B cell (primary cell): ENCODE results near the gene CYP2R1. TPM values are rescaled to one million over a fixed set of nuclear protein-coding genes. Genes with fewer than 3 reads are reported as not detected.

ENCODE experiments used
- ATAC-seq: fragments of 200-7000 bp; cut with Tn5 transposase; one replicate; pipeline ENCODE4 v1.10.0; 2021; ENCODE audit warnings: low read depth, mild to moderate bottlenecking, moderate number of reproducible peaks, moderate library complexity
- CTCF ChIA-PET: fragments of 350-600 bp; sonication (Branson Sonifier 250); formaldehyde crosslinking; loops from one replicate; lab custom pipeline; 2021; ENCODE audit warnings: antibody characterized with exemption, inconsistent platforms; lab: Charles Lee
- POLR2A ChIA-PET: fragments of 350-600 bp; sonication (Branson Sonifier 250); formaldehyde crosslinking; loops from one replicate; lab custom pipeline; 2021; ENCODE audit warnings: antibody characterized with exemption; lab: Charles Lee
- DNase-seq: peaks from one replicate; pipeline ENCODE4 v3.0.0; 2013
- H2AFZ ChIP-seq: 2 replicates; pipeline ENCODE4 v1.6.1; 2012; ENCODE audit warnings: mild to moderate bottlenecking, low read depth, low read length; ENCODE audit not compliant: insufficient read depth, poor library complexity, severe bottlenecking
- H3K27ac ChIP-seq, 2 donors: 1 replicate in 1 of 2; 2 replicates in 1 of 2; pipeline ENCODE4 v1.5.1; 2012 to 2013; ENCODE audit warnings: low read length in 2 of 2, mild to moderate bottlenecking in 2 of 2, moderate library complexity in 1 of 2
- H3K27me3 ChIP-seq, 4 experiments: fragments of 200-600 bp in 1 of 4; sonication (generic) in 1 of 4; replicated peaks in 1 of 4; 1 replicate in 2 of 4; 2 replicates in 2 of 4; pipeline versions ENCODE4 v1.6.1 to v1.7.0; 2013 to 2016; ENCODE audit warnings: low read length in 3 of 4, mild to moderate bottlenecking in 2 of 4, mixed read lengths in 1 of 4, moderate library complexity in 1 of 4; ENCODE audit not compliant: insufficient read depth in 4 of 4, control insufficient read depth in 3 of 4; ENCODE audit errors: control extremely low read depth in 1 of 4
- H3K36me3 ChIP-seq, 2 experiments: replicated peaks in 1 of 2; 1 replicate in 1 of 2; 2 replicates in 1 of 2; pipeline versions ENCODE4 v1.6.1 to v1.7.1; 2013; ENCODE audit warnings: low read length in 1 of 2; ENCODE audit not compliant: insufficient read depth in 2 of 2, control insufficient read depth in 1 of 2; ENCODE audit errors: control extremely low read depth in 1 of 2, extremely low read depth in 1 of 2
- H3K4me1 ChIP-seq, 2 donors: fragments of 200-600 bp in 1 of 2; sonication (generic) in 1 of 2; 1 replicate in 1 of 2; 2 replicates in 1 of 2; pipeline versions ENCODE4 v1.5.1 to v1.6.1; 2013 to 2017; ENCODE audit warnings: low read length in 2 of 2; ENCODE audit not compliant: control insufficient read depth in 2 of 2, insufficient read depth in 2 of 2
- H3K4me2 ChIP-seq: replicated peaks from 2 replicates; pipeline ENCODE3; 2012; ENCODE audit warnings: mild to moderate bottlenecking, low read depth, low read length; ENCODE audit not compliant: poor library complexity, severe bottlenecking
- H3K4me3 ChIP-seq, 5 experiments: fragments of 200-600 bp in 1 of 5; sonication (generic) in 1 of 5; 1 replicate in 3 of 5; 2 replicates in 2 of 5; pipeline versions ENCODE4 v1.5.1 to v1.7.0; 2011 to 2016; ENCODE audit warnings: low read length in 4 of 5, mild to moderate bottlenecking in 4 of 5, low read depth in 2 of 5, control low read depth in 1 of 5, moderate library complexity in 1 of 5; ENCODE audit not compliant: insufficient read depth in 1 of 5; ENCODE audit errors: control extremely low read depth in 1 of 5, extremely low read depth in 1 of 5
- H3K79me2 ChIP-seq: fragments of 200-600 bp; sonication (generic); one replicate; pipeline ENCODE4 v1.6.0; 2016; ENCODE audit warnings: low read length; ENCODE audit not compliant: control insufficient read depth, insufficient read depth
- H3K9ac ChIP-seq: fragments of 200-600 bp; sonication (generic); 2 replicates; pipeline ENCODE4 v1.6.1; 2017; ENCODE audit warnings: mild to moderate bottlenecking, low read length, moderate library complexity
- H3K9me3 ChIP-seq, 3 donors: one replicate each; pipeline versions ENCODE4 v1.6.1 to v1.7.1; 2013; ENCODE audit warnings: low read length in 2 of 3; ENCODE audit not compliant: control insufficient read depth in 2 of 3, insufficient read depth in 1 of 3; ENCODE audit errors: control extremely low read depth in 1 of 3
- H4K20me1 ChIP-seq: 2 replicates; pipeline ENCODE4 v1.6.0; 2012; ENCODE audit warnings: mild to moderate bottlenecking, low read length; ENCODE audit not compliant: insufficient read depth, control insufficient read depth, poor library complexity, severe bottlenecking
- H3K27ac Mint-ChIP-seq: one replicate; pipeline ENCODE4 v1.8.0; 2021; ENCODE audit warnings: mixed read lengths
- H3K27me3 Mint-ChIP-seq: one replicate; pipeline ENCODE4 v1.8.0; 2021; ENCODE audit warnings: mixed read lengths
- H3K4me1 Mint-ChIP-seq: one replicate; pipeline ENCODE4 v1.8.0; 2021; ENCODE audit warnings: mixed read lengths
- H3K4me3 Mint-ChIP-seq: one replicate; pipeline ENCODE4 v1.8.0; 2021; ENCODE audit warnings: mixed read lengths
- H3K9me3 Mint-ChIP-seq: one replicate; pipeline ENCODE4 v1.8.0; 2022; ENCODE audit warnings: mixed read lengths; ENCODE audit not compliant: insufficient read depth
- EZH2 ChIP-seq: IDR thresholded peaks from 2 replicates; pipeline ENCODE4 v1.6.1; 2012; ENCODE audit warnings: borderline replicate concordance, low read depth, mild to moderate bottlenecking, moderate library complexity, low read length; ENCODE audit not compliant: insufficient read depth, poor library complexity, severe bottlenecking
- WGBS: methylation state at CpG from one replicate; pipeline ENCODE4 v1.1.5; 2013; ENCODE audit warnings: missing lambda C conversion rate; ENCODE audit not compliant: insufficient coverage; 5-methylcytosine and 5-hydroxymethylcytosine counted together
- intact Hi-C: fragments of 100-400 bp; cut with micrococcal nuclease; formaldehyde crosslinking; loops from one replicate; pipeline ENCODE4 v1.10.0; 2022
- polyA plus RNA-seq: library from polyadenylated mRNA; depleted of rRNA; stranded (reverse); fragments of >200 nt; gene quantifications from 2 replicates; pipeline ENCODE4 v1.2.3, GENCODE V29; 2012
- total RNA-seq, 2 donors: library from RNA; stranded (reverse); fragments of 120-200 nt in 1 of 2; gene quantifications; 1 replicate in 1 of 2; 2 replicates in 1 of 2; pipeline versions ENCODE4 v1.2.3 to v1.2.4, GENCODE V29; 2013 to 2022
- TF ChIP-seq, protein P1 (sequence below): fragments of 200-600 bp; IDR thresholded peaks from one replicate; pipeline ENCODE4 v1.8.0; 2022; ENCODE audit warnings: antibody characterized with exemption, mild to moderate bottlenecking

Gene CYP2R1
- total and polyA plus RNA-seq, 2 donors (not counting 1 experiment from before 2014, with no cell fraction given) = 11.6 to 42.4 TPM

DNA sequence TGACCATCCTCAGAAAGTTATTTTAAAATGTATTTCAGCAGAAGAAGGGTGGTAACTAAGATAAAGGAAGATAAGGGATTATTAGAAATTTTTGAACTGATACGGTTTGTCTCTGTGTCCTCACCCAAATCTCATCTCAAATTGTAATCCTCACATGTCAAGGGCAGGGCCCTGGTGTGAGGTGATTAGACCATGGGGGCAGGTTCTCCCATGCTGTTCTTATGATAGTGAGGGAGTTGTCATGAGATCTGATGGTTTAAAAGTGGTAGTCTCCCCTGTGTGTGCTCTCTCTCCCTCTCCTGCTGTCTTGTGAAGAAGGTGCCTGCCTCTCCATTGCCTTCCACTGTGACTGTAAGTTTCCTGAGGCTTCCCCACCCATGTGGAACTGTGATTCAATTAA is 36.1 kb downstream of the CYP2R1 start:
- H3K9me3 Mint-ChIP-seq = no peaks in the 10 kb centered on the region
- DNase-seq (no peak), ATAC-seq (no peak)
- Histone ChIP-seq H3K79me2 (no peaks in the 10 kb centered on the region), H3K27ac (no peak overlapping the region), H3K9me3 (no peaks in the 10 kb centered on the region), H3K9ac (no peak overlapping the region), H4K20me1 (no peaks in the 10 kb centered on the region), H3K4me1 (no peaks in the 10 kb centered on the region), H3K4me3 (no peak overlapping the region), H3K4me2 (no peak overlapping the region), H2AFZ (no peak overlapping the region), H3K27me3 (no peaks in the 10 kb centered on the region), H3K36me3 (no peaks in the 10 kb centered on the region)
- ChIA-PET CTCF (no interaction called here), POLR2A (no interaction called here)
- intact Hi-C loops = no loop called here
- no peaks in the 10 kb centered on the region for H3K4me1 Mint-ChIP-seq
- no CpG with 5 or more reads among the region's 1 CpG for WGBS
- H3K27ac Mint-ChIP-seq = no peak overlapping the region
- TF ChIP-seq, protein P1, sequence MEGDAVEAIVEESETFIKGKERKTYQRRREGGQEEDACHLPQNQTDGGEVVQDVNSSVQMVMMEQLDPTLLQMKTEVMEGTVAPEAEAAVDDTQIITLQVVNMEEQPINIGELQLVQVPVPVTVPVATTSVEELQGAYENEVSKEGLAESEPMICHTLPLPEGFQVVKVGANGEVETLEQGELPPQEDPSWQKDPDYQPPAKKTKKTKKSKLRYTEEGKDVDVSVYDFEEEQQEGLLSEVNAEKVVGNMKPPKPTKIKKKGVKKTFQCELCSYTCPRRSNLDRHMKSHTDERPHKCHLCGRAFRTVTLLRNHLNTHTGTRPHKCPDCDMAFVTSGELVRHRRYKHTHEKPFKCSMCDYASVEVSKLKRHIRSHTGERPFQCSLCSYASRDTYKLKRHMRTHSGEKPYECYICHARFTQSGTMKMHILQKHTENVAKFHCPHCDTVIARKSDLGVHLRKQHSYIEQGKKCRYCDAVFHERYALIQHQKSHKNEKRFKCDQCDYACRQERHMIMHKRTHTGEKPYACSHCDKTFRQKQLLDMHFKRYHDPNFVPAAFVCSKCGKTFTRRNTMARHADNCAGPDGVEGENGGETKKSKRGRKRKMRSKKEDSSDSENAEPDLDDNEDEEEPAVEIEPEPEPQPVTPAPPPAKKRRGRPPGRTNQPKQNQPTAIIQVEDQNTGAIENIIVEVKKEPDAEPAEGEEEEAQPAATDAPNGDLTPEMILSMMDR = no peak
- no peak for TF ChIP-seq EZH2
- H3K4me3 Mint-ChIP-seq = no peak overlapping the region
- peaks cover 8% of the 10 kb centered on the region for H3K27me3 Mint-ChIP-seq

DNA sequence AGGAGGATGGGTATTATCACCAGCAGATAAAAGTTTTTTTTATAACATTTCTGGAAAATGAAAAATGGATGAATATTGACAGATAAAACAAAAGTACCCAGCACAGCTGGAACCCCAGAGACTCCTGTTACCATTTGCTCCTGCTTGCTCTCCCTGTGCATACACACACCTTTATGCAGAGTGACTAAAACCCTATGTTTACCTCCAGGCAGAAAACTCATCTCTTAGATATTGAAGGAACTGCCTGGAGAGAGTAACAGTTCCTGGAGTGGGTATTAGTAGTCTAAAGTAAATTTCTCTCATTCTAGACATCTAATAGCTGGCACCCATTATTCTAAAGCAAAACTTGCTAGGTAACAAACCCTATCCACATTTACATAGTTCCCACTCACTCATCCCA is 38.0 kb downstream of the CYP2R1 start:
- H3K4me2 ChIP-seq = no peak overlapping the region
- no peaks in the 10 kb centered on the region for H3K79me2 ChIP-seq
- H3K9me3 ChIP-seq = no peaks in the 10 kb centered on the region
- no peak for TF ChIP-seq EZH2
- TF ChIP-seq, protein P1 = no peak
- DNase-seq = no peak
- ChIA-PET CTCF (no interaction called here), POLR2A (no interaction called here)
- Mint-ChIP-seq H3K4me1 (no peaks in the 10 kb centered on the region), H3K9me3 (no peaks in the 10 kb centered on the region), H3K4me3 (no peak overlapping the region), H3K27me3 (peaks cover 8% of the 10 kb centered on the region), H3K27ac (no peak overlapping the region)
- H3K27me3 ChIP-seq = no peaks in the 10 kb centered on the region
- H4K20me1 ChIP-seq = no peaks in the 10 kb centered on the region
- no peak overlapping the region for H2AFZ ChIP-seq
- H3K36me3 ChIP-seq = no peaks in the 10 kb centered on the region
- H3K4me3 ChIP-seq = no peak overlapping the region
- no peaks in the 10 kb centered on the region for H3K4me1 ChIP-seq
- no peak overlapping the region for H3K9ac ChIP-seq
- H3K27ac ChIP-seq = no peak overlapping the region
- intact Hi-C loops = no loop called here
- no peak for ATAC-seq
